HepG2 (cell line): ENCODE results near the gene TTC39C. TPM values are rescaled to one million over a fixed set of nuclear protein-coding genes. Genes with fewer than 3 reads are reported as not detected.

Experiments
- DMAP1 ChIP-seq: IDR thresholded peaks from 2 replicates; pipeline ENCODE4 v1.6.1; 2016
- HNRNPH1 ChIP-seq: fragments of 200-400 bp; formaldehyde crosslinking; optimal IDR thresholded peaks from 2 replicates; pipeline ENCODE3; 2017; ENCODE audit warnings: mild to moderate bottlenecking, low read depth, low read length
- HNRNPL ChIP-seq: fragments of 200-400 bp; formaldehyde crosslinking; IDR thresholded peaks from 2 replicates; pipeline ENCODE4 v1.6.1; 2017; ENCODE audit warnings: mild to moderate bottlenecking, low read depth, low read length
- NRL ChIP-seq: sonication (generic); formaldehyde crosslinking; IDR thresholded peaks from 2 replicates; pipeline ENCODE4 v1.5.0; 2020; ENCODE audit warnings: missing genetic modification reagents, mild to moderate bottlenecking, moderate library complexity, borderline replicate concordance
- ZNF441 ChIP-seq: sonication (generic); formaldehyde crosslinking; IDR thresholded peaks from 2 replicates; pipeline ENCODE4 v1.7.0; 2021; ENCODE audit warnings: missing genetic modification reagents, borderline replicate concordance
- ZNF678 ChIP-seq: sonication (generic); formaldehyde crosslinking; IDR thresholded peaks from 2 replicates; pipeline ENCODE4 v1.4.0; 2020; ENCODE audit warnings: mild to moderate bottlenecking, missing genetic modification reagents
- ZNF75D ChIP-seq: sonication (generic); formaldehyde crosslinking; IDR thresholded peaks from 2 replicates; pipeline ENCODE4 v1.8.1; 2023; ENCODE audit warnings: missing genetic modification reagents, mild to moderate bottlenecking, borderline replicate concordance
- polyA plus RNA-seq, 8 experiments: library from polyadenylated mRNA; depleted of rRNA in 3 of 8; stranded (reverse) in 7 of 8; unstranded in 1 of 8; fragments of >200 nt; fragmentation: Illumina TruSeq in 4 of 8; extraction: Trizol in 4 of 8; gene quantifications; 2 replicates each; pipeline versions ENCODE4 v1.2.1 to v1.2.3, GENCODE V29; 2011 to 2016; ENCODE audit warnings: low read depth in 4 of 8, missing spikeins in 1 of 8, mixed read lengths in 1 of 8; ENCODE audit not compliant: insufficient read depth in 1 of 8
- total RNA-seq, 5 experiments: library from RNA; depleted of rRNA; stranded (reverse); fragments of >200 nt; fragmentation: Illumina TruSeq; extraction: Trizol; gene quantifications; 2 replicates each; pipeline ENCODE4 v1.2.3, GENCODE V29; 2016; ENCODE audit warnings: low read depth in 1 of 5
- TF ChIP-seq, protein P1 (sequence below): IDR thresholded peaks from 2 replicates; pipeline ENCODE4 v1.4.0; 2020; ENCODE audit warnings: mild to moderate bottlenecking, missing genetic modification reagents
- TF ChIP-seq, protein P2 (sequence below): sonication (generic); formaldehyde crosslinking; IDR thresholded peaks from 2 replicates; pipeline ENCODE4 v1.8.1; 2023; ENCODE audit warnings: mild to moderate bottlenecking, missing genetic modification reagents
- TF ChIP-seq, protein P3 (sequence below): sonication (generic); formaldehyde crosslinking; conservative IDR thresholded peaks from 2 replicates; pipeline ENCODE4 v1.4.0; 2020; ENCODE audit warnings: missing genetic modification reagents
- TF ChIP-seq, protein P4 (sequence below): IDR thresholded peaks from 2 replicates; pipeline ENCODE4 v1.6.1; 2012; ENCODE audit warnings: low read length, improper control_type of control experiment
- TF ChIP-seq, protein P5 (sequence below): sonication (generic); formaldehyde crosslinking; IDR thresholded peaks from 2 replicates; pipeline ENCODE4 v1.5.0; 2020; ENCODE audit warnings: mild to moderate bottlenecking, missing genetic modification reagents

TTC39C gene
- total and polyA plus RNA-seq, 2 of the 13 experiments (the other 11 are each of a cell fraction or from before 2014, with no cell fraction given), result 19.1 to 25.9 TPM

DNA sequence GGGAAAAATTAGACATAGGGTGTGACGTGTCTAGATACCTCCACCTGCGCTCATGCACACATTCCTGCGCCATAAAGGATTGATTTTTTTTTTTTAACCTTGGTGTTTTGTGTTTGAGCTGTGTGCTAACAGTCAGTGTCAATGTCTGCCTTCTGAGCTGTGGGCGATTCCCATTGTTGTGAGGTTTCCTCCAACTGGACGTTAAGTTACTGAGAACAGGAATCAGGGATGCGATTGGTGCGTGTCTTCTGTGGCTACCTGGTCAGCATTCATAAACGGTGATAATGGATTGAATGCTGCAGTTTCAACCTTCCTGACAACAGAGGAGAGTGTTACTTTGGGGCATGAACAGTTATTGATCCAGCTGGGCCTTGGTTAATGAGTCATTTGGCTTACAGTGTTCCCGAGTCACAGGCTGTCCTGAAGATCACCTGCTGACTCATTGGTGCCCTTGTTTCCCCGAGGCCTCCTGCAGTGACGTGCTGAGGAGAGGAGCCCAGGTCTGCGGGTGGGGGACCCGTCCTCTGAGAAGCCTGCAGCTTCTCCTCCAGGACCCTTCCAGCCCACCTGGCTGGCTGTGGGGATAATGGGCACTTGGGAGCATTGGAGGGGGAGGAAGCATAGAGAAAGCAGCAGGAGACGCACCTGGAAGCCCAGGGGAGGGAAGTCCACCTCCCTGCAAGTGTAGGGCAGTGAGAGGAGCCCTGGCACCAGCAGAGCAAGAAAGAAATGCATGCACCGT is 98.5 kb downstream of the TTC39C start (continued):
- TF ChIP-seq, protein P1, sequence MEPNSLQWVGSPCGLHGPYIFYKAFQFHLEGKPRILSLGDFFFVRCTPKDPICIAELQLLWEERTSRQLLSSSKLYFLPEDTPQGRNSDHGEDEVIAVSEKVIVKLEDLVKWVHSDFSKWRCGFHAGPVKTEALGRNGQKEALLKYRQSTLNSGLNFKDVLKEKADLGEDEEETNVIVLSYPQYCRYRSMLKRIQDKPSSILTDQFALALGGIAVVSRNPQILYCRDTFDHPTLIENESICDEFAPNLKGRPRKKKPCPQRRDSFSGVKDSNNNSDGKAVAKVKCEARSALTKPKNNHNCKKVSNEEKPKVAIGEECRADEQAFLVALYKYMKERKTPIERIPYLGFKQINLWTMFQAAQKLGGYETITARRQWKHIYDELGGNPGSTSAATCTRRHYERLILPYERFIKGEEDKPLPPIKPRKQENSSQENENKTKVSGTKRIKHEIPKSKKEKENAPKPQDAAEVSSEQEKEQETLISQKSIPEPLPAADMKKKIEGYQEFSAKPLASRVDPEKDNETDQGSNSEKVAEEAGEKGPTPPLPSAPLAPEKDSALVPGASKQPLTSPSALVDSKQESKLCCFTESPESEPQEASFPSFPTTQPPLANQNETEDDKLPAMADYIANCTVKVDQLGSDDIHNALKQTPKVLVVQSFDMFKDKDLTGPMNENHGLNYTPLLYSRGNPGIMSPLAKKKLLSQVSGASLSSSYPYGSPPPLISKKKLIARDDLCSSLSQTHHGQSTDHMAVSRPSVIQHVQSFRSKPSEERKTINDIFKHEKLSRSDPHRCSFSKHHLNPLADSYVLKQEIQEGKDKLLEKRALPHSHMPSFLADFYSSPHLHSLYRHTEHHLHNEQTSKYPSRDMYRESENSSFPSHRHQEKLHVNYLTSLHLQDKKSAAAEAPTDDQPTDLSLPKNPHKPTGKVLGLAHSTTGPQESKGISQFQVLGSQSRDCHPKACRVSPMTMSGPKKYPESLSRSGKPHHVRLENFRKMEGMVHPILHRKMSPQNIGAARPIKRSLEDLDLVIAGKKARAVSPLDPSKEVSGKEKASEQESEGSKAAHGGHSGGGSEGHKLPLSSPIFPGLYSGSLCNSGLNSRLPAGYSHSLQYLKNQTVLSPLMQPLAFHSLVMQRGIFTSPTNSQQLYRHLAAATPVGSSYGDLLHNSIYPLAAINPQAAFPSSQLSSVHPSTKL (CRISPR knock-in tag), result peak; percentile 89
- TF ChIP-seq, protein P2, sequence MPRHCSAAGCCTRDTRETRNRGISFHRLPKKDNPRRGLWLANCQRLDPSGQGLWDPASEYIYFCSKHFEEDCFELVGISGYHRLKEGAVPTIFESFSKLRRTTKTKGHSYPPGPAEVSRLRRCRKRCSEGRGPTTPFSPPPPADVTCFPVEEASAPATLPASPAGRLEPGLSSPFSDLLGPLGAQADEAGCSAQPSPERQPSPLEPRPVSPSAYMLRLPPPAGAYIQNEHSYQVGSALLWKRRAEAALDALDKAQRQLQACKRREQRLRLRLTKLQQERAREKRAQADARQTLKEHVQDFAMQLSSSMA (CRISPR knock-in tag), result no peak
- no peak for TF ChIP-seq ZNF678 (CRISPR knock-in tag)
- TF ChIP-seq ZNF441 (CRISPR knock-in tag), result peak; percentile 34; the same call in 1 of the 2 replicates
- peak; percentile 46; the same call in 1 of the 2 replicates for TF ChIP-seq DMAP1
- no peak for TF ChIP-seq HNRNPL
- TF ChIP-seq, protein P3, sequence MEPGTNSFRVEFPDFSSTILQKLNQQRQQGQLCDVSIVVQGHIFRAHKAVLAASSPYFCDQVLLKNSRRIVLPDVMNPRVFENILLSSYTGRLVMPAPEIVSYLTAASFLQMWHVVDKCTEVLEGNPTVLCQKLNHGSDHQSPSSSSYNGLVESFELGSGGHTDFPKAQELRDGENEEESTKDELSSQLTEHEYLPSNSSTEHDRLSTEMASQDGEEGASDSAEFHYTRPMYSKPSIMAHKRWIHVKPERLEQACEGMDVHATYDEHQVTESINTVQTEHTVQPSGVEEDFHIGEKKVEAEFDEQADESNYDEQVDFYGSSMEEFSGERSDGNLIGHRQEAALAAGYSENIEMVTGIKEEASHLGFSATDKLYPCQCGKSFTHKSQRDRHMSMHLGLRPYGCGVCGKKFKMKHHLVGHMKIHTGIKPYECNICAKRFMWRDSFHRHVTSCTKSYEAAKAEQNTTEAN, result no peak
- TF ChIP-seq, protein P4, sequence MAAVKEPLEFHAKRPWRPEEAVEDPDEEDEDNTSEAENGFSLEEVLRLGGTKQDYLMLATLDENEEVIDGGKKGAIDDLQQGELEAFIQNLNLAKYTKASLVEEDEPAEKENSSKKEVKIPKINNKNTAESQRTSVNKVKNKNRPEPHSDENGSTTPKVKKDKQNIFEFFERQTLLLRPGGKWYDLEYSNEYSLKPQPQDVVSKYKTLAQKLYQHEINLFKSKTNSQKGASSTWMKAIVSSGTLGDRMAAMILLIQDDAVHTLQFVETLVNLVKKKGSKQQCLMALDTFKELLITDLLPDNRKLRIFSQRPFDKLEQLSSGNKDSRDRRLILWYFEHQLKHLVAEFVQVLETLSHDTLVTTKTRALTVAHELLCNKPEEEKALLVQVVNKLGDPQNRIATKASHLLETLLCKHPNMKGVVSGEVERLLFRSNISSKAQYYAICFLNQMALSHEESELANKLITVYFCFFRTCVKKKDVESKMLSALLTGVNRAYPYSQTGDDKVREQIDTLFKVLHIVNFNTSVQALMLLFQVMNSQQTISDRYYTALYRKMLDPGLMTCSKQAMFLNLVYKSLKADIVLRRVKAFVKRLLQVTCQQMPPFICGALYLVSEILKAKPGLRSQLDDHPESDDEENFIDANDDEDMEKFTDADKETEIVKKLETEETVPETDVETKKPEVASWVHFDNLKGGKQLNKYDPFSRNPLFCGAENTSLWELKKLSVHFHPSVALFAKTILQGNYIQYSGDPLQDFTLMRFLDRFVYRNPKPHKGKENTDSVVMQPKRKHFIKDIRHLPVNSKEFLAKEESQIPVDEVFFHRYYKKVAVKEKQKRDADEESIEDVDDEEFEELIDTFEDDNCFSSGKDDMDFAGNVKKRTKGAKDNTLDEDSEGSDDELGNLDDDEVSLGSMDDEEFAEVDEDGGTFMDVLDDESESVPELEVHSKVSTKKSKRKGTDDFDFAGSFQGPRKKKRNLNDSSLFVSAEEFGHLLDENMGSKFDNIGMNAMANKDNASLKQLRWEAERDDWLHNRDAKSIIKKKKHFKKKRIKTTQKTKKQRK, result no peak
- no peak for TF ChIP-seq ZNF75D (CRISPR knock-in tag)
- TF ChIP-seq, protein P5, sequence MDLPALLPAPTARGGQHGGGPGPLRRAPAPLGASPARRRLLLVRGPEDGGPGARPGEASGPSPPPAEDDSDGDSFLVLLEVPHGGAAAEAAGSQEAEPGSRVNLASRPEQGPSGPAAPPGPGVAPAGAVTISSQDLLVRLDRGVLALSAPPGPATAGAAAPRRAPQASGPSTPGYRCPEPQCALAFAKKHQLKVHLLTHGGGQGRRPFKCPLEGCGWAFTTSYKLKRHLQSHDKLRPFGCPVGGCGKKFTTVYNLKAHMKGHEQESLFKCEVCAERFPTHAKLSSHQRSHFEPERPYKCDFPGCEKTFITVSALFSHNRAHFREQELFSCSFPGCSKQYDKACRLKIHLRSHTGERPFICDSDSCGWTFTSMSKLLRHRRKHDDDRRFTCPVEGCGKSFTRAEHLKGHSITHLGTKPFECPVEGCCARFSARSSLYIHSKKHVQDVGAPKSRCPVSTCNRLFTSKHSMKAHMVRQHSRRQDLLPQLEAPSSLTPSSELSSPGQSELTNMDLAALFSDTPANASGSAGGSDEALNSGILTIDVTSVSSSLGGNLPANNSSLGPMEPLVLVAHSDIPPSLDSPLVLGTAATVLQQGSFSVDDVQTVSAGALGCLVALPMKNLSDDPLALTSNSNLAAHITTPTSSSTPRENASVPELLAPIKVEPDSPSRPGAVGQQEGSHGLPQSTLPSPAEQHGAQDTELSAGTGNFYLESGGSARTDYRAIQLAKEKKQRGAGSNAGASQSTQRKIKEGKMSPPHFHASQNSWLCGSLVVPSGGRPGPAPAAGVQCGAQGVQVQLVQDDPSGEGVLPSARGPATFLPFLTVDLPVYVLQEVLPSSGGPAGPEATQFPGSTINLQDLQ, result peak; percentile 45; the same call in 1 of the 2 replicates
- TF ChIP-seq NRL, result no peak; the same call in 1 of the 2 replicates
- no peak for TF ChIP-seq HNRNPH1
